ENCODE data around the gene CANT1.
"Not testable (repeated sequence)": the region's sequence is repeated elsewhere in the genome, so short reads cannot be mapped to it uniquely, and the experiment has no call there.

Gene CANT1

DNA sequence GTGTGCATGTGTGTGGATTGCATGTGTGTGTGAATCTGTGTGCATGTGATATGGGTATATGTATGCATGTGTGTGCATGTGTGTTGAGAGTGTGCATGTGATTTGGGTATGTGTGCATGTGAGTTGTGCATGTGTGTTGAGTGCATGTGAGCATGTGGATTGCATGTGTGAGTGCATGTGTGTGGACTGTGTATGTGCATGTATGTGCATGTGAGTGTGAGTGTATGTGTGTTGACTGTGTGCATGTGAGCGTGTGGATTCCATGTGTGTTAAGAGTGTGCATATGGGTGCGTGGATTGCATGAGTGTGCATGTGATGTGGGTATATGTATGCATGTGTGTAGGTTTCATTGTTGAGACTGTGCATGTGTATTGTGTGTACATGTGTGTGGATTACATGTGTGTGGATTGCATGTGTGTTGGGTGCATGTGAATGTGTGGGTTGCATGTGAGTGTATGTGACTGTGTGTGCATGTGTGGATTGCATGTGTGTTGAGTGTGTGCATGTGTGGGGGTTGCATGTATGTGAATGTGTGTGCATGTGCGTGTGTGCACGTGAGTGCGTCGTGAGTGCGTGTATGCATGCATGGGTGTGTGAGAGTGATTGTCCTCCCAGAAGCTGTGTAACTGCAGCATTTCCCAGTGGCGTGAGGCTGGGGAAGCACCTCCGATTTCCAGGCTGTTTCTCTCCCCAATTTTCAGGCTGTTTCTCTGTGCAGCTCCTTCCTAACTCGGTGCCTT is 33.8 kb upstream of the CANT1 start:
- no peak for DNase-seq

DNA sequence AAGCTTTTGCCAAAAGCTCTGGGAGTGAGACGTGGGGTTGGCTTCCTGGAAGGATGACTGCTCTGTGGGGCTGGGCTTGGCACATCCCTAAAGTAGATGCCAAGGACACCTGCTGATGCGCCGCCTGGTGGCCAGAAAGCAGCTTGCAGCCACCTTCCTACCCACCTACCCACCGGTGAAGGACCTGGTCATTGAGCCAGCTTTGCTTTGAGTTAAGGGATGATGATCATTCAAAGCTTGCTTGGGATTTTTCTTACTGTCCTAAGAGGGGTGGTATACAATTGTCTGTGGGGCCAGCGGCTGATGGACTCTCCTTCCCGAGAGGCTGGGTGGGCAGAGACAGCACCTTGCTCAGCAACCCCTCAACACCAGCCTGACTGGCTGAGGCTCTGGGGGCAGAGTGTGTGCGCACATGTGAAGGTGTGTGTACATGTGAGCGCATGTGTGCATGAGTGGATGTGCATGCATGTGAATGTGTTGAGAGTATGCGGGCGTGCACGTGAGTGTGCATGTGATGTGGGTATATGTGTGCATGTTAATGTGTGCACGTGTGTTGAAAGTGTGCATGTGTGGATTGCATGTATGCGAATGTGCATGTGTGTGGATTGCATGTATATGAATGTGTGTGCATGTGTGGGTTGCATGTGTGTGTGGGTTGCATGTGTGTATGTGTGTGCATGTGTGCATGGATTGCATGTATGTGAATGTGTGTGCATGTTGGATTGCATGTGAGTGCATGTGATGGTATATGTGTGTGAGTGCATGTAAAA is 33.0 kb upstream of the CANT1 start:
- peak; percentile 71 for DNase-seq

DNA sequence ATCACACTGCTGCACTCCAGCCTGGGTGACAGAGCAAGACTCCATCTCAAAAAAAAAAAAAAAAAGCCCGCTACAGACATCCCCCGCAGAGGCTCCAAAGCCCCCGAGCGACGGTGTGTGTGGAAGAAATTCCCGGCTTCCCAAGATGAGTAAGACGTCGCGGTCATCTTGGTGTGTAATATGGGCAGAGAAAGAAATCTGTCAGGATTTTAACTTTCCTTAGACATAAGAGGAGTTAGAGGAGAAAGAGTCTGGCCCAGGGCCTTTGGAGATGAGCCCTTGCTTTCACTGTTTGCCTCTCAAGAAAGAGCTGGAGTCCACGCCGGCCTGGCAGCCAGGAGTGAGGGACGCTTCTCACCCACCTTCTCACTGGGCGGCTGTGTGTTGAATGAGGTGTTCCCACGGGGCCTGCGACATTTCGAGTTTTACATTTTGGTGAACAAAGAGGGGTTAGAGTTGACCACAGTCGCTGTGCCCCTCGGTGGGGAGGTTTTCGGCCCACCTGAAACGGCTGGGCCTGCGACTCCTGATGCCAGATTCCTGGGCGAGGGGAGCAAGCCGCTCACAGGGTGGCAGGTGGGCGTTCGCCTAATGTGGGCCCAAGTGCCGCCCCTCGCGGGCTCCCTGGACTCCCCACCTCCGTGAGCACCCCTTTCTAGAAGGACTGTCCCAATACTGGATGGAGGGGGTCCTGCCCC is 32.3 kb upstream of the CANT1 start:
- DNase-seq: no peak

DNA sequence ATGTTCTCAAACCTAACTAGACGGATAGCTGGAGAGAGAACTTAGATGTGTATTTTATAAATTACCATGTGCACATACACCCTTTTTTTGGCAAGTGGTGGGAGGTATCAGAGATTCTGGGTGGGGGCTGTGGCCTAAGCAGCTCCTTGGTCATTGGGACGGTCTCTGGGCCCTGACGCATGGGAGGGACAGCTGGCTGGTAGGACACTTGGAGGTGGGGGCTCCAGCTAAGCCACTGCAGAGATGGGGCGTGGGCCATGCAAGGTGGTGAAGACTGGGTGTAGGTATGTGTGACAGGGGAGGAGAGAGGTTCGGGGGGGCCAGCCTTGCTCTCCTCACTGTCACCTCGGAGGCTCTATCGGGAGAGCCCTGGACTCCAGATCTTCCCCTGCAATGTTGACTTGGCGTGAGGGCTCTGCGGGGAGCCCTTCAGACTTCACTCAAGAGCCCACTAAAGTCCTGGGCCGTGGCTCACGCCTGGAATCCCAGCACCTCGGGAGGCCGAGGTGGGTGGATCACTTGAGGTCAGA is 31.5 kb upstream of the CANT1 start:
- DNase-seq: no peak

DNA sequence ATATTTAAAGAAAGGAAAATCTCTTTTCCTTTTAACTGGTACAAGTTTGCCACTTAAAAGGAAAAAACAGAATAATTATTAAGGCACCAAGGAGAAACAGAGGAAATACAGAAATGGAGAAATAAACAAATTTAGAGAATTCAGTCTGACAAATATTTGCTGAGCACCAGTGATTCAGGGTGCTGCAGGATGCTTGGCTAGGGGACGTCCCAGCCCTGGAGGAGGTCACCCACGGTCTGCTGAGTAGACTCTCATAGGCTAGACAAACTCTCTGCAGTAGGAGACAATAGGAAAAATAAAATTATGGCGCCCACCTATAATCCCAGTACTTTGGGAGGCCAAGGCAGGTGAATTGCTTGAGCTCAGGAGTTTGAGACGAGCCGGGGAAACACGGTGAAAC is 30.3 kb upstream of the CANT1 start:
- DNase-seq: no peak

DNA sequence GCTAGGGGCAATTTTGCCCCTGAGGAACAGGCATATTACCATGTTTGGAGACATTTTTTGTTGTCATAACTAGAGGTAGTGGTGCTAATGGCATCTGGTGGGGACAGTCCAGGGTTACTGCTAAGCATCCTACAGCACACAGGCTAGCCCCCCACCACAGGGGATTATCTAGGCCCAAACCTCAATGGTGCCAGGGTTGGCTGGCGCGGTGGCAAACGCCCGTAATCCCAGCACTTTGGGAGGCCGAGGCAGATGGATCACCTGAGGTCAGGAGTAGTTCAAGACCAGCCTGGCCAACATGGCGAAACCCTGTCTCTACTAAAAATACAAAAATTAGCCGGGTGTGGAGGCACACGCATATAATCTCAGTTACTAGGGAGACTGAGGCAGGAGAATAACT is 29.6 kb upstream of the CANT1 start:
- no peak for DNase-seq

DNA sequence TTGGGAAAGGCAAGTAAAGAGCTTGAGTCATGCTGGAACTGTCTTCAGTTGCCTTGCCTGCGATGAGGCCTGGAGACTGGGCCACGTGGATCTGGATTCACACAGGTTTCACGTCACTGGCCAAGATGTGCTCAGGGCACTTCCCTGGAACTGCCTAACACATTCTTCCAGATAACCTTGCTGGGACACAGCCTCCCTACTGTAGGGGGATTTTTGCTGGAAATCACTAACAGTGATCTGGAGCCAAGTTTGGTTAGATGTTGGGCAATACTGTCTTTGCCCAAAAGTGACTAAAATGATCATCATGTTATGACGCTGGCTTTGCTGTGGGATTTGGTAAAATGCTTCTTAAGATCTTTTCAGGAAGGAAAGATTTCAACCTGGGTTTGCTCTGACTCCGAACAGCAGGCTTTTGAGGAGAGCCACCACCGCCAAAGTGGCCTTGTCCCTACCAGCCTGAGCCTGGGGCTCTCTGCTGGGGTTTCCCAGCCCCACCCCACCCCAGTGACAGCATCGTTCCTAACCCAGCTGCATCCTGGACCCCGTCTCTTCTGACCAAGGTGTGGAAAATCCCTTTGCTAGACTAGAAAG is 29.1 kb upstream of the CANT1 start:
- DNase-seq: no peak

DNA sequence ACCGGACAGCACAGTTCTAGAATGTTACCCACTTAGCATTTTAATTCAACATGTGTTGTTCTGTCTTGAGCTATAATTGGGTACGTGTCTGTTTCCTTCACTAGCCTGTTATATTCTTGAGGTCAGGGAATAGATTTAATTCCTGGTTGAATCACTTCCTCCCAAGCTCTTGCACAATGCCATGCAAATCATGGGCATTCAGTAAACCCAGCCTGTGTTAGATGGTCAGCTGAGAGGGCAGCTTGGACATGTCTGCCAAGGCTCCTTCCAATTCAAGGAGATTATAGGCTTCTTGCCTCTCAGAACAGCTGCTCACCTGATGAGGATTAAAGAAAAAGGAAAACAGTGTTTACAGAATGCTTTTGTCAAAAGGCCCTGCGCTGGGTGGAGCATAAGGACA is 27.0 kb upstream of the CANT1 start:
- DNase-seq: no peak

DNA sequence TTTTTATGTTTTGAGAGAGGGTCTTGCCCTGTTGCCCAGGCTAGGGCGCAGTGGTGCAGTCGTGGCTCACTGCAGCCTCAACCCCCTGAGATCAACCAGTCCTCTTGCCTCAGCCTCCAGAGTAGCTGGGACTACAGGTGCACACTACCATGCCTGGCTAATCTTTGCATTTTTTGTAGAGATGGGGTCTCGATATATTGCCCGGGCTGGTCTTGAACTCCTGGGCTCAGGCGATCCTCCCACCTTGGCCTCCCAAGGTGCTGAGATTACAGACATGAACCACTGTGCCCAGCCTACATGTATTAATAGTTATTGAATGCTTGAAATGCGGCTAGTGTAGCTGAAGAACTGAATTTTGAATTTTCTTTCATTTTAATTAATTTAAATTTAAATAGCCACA is 26.6 kb upstream of the CANT1 start:
- no peak for DNase-seq

DNA sequence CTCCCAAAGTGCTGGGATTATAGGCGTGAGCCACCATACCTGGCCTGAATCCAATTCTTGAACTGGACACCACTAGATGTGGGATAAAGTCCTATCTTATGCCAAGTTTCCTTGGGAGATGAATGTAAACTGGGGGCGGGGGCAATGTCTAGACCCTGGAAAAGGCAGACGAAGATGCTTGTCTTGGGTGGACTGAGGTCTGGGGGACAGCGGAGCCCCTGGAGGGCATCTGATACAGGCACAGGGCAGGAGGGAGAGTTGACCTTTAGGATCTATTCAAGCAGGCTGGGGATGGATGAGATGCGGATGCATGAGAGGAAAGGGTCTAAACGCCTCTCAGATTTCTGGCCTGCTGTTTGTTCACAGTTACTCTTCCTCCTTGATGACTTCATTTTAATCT is 26.1 kb upstream of the CANT1 start:
- no peak for DNase-seq

DNA sequence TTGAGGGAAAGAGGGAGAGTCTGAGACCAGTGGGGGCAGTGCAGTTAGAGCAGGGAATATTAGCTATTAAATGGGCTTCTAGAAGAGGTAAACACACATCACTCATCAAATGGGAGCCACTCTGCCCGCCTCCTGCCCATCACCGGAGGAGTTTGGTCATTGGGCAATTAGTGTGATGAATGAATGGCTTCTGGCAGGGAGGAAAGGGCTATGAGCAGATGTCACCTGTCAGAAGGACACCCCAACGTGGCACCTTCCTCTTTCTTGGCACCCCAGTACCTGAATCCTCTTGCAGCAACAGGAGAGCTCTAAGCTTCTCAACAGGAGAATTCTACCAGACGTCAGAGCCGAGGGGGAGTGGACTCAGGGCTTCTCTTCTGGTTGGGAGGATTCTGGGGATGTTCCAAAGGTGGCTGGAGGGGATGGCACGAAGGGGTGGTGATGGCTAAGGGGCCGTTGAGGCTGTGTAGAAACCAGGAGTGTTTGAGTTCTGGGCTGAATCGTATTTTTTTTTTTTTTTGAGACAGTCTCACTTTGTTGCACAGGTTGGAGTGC is 25.4 kb upstream of the CANT1 start:
- DNase-seq: no peak

DNA sequence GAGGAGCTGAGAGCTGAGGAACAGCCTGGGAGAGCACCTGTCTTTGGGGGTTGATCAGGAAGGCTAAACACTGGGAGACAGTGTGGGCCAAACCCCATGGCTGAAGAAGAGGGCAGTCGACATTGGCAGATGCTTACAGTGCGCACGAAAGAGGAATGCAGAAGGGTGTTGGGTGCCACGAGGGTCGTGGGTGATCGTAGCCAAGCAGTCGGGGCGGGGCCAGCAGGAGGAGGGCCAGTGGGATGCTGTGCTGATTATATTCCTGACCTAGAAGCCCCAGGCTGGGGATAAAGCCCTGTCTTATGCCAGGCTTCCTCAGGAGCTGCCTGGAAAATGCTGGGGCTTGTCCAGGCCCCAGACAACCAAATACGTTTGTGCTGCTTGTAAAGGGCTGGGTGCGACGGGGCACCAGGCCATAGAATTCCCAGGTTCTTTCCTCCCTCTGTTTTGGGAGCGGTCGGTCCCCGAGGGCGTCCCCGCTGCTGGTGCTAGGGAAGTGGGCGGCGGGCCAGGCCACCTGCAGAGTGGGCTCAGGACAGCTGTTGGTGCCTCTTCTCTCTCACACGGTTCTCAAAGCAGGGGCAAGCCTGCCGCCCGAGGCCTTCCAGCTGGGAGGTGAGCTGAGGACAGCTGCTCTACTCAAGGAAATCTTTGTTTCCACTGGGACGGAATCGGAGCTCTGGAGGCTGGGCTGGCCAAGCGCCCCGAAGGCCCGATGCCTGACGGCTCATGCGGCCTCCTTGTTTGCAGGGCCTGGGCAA is 24.4 kb upstream of the CANT1 start:
- DNase-seq: no peak

DNA sequence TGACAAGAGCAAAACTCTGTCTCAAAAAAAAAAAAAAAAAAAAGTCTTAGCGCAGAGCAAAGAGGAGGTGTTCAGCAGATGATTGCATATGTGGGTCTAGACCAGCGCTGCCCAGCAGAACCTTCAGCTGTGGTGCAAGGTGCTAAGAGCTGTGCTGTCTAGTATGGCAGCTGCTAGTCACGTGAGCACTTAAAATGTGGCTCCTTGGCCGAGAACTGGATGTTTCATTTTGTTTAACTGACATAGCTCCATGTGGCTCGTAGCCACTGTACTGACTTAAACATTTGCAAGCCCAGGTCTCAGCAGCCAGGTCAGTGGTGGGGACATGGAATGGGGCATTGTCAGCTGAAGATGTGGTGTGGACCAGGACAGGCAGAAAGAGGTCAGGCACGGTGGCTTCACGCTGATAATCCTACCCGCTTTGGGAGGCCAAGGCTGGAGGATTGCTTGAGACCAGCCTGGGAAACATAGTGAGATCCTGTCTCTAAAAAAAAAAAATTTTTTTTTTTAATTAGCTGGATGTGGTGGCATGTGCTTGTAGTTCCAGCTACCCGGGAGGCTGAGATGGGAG is 23.6 kb upstream of the CANT1 start:
- no peak for DNase-seq

DNA sequence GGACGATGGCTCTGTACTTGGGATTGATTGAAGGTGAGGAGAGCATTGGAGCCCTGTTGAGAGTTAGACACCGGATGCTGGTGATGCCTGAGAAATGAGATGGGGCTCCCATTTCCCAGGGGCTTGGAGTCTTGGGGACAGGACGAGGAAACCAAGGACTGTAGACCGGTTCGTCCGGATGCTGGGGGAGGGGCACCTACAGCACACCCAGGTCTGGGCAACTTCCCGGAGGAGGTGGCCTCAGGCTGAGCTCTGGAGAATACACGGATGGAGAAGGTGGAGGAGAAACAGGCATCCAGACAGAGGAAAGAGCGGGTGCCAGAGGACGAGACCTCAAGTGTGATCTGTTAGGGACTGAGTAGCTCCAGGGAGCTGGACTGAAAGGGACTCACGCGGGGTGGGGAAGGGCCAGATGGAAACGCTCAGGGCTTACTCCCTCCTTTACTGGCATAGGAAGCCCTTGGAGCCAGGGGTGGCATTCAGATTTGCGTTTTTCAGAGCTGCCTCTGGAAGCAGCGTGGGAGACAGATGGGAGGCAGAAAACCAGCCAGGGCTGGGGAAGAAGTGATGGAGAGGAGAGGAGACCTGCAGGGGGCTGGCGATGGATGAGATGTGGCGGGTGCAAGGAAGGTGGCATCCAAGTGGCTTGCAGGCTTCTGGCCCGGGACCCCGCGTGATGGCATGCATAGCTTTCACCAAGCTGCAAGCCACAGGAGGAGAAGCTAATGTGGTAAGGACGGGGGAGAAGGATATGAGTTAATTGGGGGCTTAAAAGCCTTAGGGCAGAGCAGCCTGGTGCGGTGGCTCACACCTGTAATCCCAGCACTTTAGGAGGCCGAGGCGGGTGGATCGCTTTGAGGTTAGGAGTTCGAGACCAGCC is 22.7 kb upstream of the CANT1 start:
- no peak for DNase-seq

DNA sequence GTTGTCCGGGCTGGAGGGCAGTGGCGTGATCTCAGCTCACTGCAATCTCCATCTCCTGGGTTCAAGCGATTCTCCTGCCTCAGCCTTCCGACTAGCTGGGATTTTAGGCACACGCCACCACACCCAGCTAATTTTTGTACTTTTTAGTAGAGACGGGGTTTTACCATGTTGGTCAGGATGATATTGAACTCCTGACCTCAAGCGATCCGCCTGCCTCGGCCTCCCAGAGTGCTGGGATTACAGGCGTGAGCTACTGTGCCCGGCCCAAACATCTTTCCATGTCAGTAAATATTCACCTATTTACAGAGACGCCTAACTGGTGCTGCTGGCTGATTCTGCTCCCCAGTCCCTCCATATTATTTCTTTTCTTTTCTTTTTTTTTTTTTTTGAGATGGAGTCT is 21.1 kb upstream of the CANT1 start:
- not testable (repeated sequence) for DNase-seq

DNA sequence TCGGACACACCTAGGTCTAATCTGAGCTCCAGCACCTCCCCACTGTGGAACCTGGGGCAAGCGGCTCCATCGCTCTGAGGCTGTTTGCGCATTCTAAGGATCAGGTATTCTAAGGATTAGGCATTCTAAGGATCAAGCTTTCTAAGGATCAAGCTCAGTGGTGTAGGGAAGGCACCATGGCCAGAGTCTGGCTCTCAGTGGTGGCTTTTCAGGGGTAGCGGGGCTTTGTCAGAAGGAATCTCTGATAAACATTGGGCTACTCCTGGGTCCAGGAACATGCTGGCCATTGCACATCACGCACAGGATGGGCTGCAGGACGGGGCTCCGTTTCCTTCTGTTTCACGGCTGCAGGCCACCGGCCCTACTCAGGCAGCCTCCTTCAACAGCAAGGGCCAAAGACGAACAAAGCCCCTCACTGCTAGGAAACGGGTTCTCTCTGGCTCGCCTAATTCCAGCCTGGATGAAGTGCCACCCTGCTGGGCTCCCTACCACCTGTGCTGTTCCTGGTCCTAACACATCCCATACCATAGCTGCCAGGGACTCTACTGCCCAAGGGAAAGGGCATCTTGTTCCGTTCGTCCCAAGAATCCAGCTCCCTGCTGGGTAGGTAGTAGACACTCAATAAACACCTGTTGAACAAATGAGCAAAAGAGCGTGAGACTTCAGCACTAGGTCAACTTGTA is 19.9 kb upstream of the CANT1 start:
- no peak for DNase-seq

DNA sequence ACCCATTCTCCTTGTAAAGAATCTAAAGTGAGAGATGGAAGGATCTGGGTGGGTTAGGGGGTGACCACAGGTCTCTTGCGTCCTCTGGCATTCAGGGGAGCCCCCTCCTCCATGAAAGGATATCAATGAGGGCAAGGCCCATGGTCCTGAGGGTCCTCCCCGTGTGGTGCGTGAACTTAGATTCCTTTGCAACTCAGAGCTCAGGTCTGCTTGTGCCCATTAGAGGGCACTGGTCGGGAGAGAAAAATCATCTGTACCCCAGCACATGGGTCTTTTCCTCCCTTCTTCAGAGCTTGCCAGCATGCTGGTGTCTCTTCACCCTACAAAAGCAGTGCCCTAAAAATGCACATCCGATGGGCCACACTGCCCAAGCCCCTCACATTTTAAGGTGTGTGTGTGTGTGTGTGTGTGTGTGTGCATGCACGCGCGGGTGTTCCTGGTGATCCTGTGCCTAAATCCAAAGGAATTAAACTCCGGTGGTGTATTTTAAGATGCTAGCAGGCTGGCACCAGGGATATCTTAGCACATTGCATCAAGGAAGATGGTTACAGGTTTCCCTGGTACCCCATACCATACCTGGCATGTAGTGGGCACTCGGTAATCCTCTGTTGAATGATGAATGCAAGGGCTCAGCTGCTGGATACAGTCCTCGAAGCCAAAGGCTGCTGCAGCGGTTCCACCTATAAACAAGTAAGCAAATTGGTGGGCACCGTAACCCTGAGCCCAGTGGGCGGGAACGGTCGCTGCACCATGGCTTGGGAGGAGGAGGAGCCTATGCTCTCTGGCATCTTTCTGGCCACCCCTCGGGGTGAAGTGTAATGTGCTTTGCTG is 19.1 kb upstream of the CANT1 start:
- no peak for DNase-seq

DNA sequence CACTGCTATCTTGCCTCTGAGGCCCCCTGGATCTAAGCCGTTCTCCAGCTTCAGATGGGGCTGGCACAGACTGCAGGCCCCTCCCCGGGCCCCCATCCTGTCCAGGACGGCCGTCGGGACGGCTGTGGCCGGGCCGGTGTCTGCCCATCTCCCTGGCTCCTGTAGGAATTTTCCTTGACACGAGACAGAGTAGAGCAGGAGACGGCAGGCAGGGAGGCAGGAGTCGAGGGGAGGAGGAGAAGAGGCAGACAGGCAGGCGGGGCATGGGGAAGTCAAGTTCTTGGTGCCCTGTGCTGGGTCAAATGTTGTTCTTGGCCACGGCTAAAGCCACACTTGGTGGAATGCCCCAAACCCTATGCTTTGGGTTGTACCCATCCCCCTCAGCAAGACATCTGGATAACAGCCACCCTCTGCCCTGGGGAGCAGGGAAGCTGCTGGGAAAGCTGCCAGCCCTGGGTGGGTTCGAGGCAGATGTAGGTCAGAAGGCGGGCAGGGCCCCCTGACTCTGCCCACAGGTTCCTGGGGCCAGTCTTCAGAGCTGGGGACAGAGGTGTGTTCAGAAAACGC is 18.4 kb upstream of the CANT1 start:
- no peak for DNase-seq

Data from stimulated activated CD4-positive, alpha-beta T cell treated with anti-CD3 and anti-CD28 coated beads, Interleukin-4, amount 100 ng/mL, for 24 hours (primary cell).